GM12874 (cell line): ENCODE results near the gene CRY2.

Experiments
- TF ChIP-seq, protein P1 (sequence below): IDR thresholded peaks from 2 replicates; pipeline ENCODE4 v1.5.1; 2011; ENCODE audit warnings: low read depth, mild to moderate bottlenecking, control low read depth, low read length, moderate library complexity; ENCODE audit not compliant: insufficient read depth

CRY2 gene

DNA sequence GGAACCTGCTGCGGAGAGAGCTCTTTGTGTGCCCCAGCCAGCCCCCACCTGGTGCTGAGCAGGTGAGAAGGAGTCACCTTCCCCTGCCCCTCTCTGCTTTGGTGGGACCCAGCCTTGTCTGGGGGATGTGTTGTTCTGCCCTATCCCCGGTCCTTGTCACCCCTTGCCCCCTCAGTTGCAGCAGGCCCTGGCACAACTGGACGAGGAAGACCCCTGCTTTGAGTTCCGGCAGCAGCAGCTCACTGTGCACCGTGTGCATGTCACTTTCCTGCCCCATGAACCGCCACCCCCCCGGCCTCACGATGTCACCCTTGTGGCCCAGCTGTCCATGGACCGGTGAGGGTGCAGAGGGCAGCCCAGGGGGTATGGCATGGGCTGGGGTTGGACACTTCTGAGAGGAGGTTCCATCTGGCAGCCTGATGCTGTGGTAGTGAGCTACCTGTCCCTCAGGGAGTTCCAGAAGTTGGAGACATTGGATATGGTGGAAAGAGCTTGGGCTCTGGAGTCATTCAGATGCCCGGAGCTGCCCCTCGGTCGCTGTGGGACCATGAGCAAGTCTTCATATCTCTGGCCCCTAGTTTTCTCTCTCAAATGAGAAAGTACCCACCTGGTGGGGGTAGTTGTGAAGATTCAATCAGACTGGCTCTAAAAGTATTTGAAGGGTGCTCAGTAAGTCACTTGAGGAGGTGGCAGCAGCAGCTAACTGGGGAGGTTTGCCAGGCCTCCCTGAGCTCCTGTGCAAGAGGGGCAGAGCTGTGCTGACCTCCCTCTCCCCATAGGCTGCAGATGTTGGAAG, 79.5 kb downstream of the CRY2 start:
- TF ChIP-seq, protein P1, sequence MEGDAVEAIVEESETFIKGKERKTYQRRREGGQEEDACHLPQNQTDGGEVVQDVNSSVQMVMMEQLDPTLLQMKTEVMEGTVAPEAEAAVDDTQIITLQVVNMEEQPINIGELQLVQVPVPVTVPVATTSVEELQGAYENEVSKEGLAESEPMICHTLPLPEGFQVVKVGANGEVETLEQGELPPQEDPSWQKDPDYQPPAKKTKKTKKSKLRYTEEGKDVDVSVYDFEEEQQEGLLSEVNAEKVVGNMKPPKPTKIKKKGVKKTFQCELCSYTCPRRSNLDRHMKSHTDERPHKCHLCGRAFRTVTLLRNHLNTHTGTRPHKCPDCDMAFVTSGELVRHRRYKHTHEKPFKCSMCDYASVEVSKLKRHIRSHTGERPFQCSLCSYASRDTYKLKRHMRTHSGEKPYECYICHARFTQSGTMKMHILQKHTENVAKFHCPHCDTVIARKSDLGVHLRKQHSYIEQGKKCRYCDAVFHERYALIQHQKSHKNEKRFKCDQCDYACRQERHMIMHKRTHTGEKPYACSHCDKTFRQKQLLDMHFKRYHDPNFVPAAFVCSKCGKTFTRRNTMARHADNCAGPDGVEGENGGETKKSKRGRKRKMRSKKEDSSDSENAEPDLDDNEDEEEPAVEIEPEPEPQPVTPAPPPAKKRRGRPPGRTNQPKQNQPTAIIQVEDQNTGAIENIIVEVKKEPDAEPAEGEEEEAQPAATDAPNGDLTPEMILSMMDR: no peak

DNA sequence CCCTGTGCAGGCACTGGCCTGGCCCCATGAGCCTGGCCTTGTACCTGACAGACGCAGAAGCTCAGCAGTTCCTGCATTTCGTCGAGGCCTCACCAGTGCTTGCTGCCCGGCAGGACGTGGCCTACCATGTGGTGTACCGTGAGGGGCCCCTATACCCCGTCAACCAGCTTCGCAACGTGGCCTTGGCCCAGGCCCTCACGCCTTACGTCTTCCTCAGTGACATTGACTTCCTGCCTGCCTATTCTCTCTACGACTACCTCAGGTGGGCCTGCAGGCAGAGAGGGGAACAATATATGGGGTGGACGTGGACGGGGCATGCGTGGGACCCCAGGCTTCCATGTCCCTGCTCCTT, 80.0 kb downstream of the CRY2 start:
- TF ChIP-seq, protein P1: no peak

DNA sequence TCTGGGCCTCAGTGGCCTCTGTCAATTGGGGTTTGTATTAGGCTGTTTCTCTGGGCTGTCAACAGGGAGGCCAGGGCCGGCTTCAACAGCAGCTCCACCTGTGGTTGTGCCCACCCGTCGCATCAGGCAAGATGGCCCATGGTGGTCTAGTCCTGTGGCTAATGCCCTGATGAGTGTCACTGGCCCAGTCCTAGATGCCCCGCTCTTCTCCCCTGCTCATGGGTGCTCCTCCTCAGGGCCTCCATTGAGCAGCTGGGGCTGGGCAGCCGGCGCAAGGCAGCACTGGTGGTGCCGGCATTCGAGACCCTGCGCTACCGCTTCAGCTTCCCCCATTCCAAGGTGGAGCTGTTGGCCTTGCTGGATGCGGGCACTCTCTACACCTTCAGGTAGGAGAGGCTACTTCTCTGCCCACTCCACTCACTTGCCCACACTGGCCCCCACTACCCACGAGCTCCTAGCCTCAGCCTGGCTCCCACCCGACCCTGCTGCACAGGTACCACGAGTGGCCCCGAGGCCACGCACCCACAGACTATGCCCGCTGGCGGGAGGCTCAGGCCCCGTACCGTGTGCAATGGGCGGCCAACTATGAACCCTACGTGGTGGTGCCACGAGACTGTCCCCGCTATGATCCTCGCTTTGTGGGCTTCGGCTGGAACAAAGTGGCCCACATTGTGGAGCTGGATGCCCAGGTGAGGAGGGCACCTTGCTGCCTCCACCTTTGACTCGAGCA, 80.6 kb downstream of the CRY2 start:
- TF ChIP-seq, protein P1: no peak

DNA sequence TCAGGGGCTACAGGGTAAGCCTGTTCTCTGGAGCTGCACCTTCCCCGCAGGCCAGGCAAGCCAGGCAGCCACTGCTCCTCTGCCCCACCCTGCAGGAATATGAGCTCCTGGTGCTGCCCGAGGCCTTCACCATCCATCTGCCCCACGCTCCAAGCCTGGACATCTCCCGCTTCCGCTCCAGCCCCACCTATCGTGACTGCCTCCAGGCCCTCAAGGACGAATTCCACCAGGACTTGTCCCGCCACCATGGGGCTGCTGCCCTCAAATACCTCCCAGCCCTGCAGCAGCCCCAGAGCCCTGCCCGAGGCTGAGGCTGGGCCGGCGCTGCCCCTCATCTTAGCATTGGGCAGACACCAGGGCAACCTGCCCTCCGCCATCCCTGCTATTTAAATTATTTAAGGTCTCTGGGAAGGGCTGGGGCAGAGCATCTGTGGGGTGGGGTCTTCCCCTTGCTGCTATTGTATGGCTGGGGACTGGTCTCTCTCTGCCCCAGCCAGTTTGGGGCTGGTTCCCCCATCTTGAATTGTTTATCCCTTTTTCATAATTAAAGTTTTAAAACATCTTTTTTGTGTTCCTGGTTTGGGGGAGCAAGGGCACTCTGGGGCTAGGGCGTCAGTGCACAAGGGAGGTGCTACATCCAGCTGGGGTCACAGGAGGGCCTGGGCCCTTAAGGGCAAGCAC, 81.4 kb downstream of the CRY2 start:
- TF ChIP-seq, protein P1: no peak

DNA sequence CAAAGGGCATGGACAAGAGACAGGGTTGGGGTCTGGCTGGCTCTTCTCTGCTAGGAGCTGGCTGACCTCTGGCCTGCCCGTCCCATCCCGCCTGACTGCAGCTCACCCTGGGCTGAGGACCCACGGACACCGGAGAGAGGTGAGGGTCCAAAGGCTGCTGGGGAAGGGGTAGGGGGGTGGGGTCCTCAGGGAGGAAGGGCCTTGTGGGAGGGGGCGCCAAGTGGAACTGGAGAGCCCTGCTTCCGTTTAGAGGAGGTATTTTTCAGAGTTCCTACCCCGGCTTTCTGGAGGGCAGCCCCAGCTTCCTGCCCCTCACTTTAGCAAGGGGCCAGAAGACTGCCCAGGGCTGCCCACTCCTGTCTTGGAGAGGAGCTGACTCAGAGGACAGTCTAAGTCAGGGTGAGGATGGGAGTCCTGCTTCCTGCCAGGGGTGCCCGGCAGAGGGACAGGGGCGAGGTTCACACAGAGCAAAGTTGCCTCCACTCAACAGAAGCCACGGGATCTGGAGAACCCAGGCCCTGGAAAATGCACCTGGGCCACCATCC, 82.3 kb downstream of the CRY2 start:
- TF ChIP-seq, protein P1: no peak

DNA sequence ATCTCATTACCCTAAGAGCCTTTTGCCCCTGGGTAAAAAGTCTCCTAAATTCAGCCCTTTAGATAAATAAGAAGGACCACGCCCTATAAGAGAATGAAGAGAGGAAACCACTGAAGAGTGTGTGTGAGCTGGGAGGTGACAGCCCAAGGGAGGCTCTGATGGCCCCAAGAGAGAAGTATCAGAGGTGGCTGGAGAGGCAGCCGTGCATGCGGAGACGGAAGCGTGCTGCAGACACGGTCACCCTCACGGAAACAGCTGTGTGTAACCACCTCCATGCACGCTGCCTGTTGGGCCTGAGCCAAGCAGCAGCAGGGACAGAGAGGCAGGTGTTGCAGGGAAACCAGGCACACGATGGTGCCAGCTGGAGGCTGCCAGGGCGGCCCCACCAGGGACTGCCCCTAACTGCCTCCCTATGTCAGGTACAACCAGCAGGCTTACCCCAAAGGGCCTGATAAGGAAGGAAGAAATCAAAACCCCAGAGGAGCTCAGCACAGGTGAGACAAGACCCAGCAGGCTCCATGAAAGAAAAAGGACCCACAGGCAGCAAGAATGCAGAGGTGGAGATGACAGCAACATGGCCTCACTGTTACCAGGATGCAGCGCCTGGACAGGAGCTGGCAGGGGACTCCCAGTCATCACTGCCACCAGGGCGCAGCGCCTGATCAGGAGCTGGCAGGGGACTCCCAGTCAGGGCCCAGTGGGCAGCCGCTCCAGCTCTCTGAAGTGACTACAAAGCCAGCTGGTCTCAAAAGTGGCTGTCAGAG, 82.9 kb downstream of the CRY2 start:
- TF ChIP-seq, protein P1: no peak
